PC-9 (cell line): ENCODE measurements around the gene YWHAQ.

Experiments
- CTCF ChIP-seq: fragments of 200-600 bp; sonication (generic); conservative IDR thresholded peaks from 2 replicates; pipeline ENCODE4 v1.6.1; 2017; ENCODE audit warnings: mixed run types, antibody characterized with exemption, mild to moderate bottlenecking, moderate library complexity
- EZH2 ChIP-seq: fragments of 200-600 bp; sonication (generic); IDR thresholded peaks from 2 replicates; pipeline ENCODE4 v1.8.0; 2017; ENCODE audit warnings: antibody characterized with exemption, low read depth

GRCh38 chr2:9656270-9656766 lies 25.5 kb upstream of the YWHAQ start:
- TF ChIP-seq CTCF (no peak), EZH2 (no peak)
